Uterus (tissue), 4 donors: ENCODE data around the gene ARHGAP10. TPM values are rescaled to one million over a fixed set of nuclear protein-coding genes. Genes with fewer than 3 reads are reported as not detected.

Experiments used
- DNase-seq, 2 donors: peaks; one replicate each; pipeline ENCODE4 v3.0.0-alpha.2; 2019 to 2020
- H3K27ac ChIP-seq, 2 donors: fragments of 200-600 bp; sonication (generic); 1 replicate in 1 of 2; 2 replicates in 1 of 2; pipeline ENCODE4 v1.5.1; 2016 to 2018
- H3K27me3 ChIP-seq, 2 donors: fragments of 200-600 bp; sonication (generic); one replicate each; pipeline ENCODE4 v1.5.1; 2018 to 2019; ENCODE audit warnings: control low read depth in 1 of 2
- H3K36me3 ChIP-seq, 2 donors: fragments of 200-600 bp; sonication (generic); one replicate each; pipeline ENCODE4 v1.5.1; 2019; ENCODE audit warnings: control low read depth in 1 of 2
- H3K4me1 ChIP-seq, 2 donors: fragments of 200-600 bp; sonication (generic); one replicate each; pipeline ENCODE4 v1.5.1; 2018 to 2019; ENCODE audit warnings: control low read depth in 1 of 2
- H3K4me3 ChIP-seq, 2 donors: fragments of 200-600 bp; sonication (generic); 1 replicate in 1 of 2; 2 replicates in 1 of 2; pipeline ENCODE4 v1.5.1; 2018 to 2019; ENCODE audit warnings: mild to moderate bottlenecking in 1 of 2
- H3K9me3 ChIP-seq, 2 donors: fragments of 200-600 bp; sonication (generic); one replicate each; pipeline ENCODE4 v1.5.1; 2019; ENCODE audit warnings: control low read depth in 1 of 2
- POLR2A ChIP-seq, 2 donors: fragments of 450-650 bp; IDR thresholded peaks; one replicate each; pipeline ENCODE4 v1.6.1; 2016; ENCODE audit warnings: antibody characterized with exemption in 2 of 2, mild to moderate bottlenecking in 1 of 2, moderate library complexity in 1 of 2
- intact Hi-C: fragments of 100-400 bp; cut with DNase I; formaldehyde crosslinking; loops from one replicate; pipeline ENCODE4 v1.15.1; 2023; ENCODE audit warnings: low total_unique reads
- total RNA-seq, 4 donors: library from RNA; depleted of rRNA in 3 of 4; stranded (reverse); fragments of >200 nt in 3 of 4; gene quantifications; one replicate each; pipeline versions ENCODE4 v1.1.0 to v1.2.4, GENCODE V29; 2014 to 2023
- TF ChIP-seq, protein P1 (sequence below), 4 experiments: fragments of 200-600 bp in 2 of 4; fragments of 450-650 bp in 2 of 4; sonication (generic) in 2 of 4; IDR thresholded peaks; one replicate each; pipeline ENCODE4 v1.5.1; 2016 to 2019; ENCODE audit warnings: antibody characterized with exemption in 4 of 4, mild to moderate bottlenecking in 2 of 4, moderate library complexity in 1 of 4
- donor health status: DM: yes; HTN: yes; CAD: no.

ARHGAP10 gene
- total RNA-seq, 4 donors from 2014 or later: 25.1 to 94.4 (median 54.4) TPM

- H3K36me3 ChIP-seq: no peaks in the 10 kb centered on the region
- H3K4me3 ChIP-seq: no peak overlapping the region
- intact Hi-C loops: no loop called here
- no peaks in the 10 kb centered on the region for H3K27me3 ChIP-seq
- no peak overlapping the region for H3K27ac ChIP-seq
- DNase-seq: no peak
- H3K9me3 ChIP-seq: no peaks in the 10 kb centered on the region
- no peaks in the 10 kb centered on the region for H3K4me1 ChIP-seq
- TF ChIP-seq POLR2A (IDR thresholded peaks at IDR 0.05): no peak
- TF ChIP-seq, protein P1, sequence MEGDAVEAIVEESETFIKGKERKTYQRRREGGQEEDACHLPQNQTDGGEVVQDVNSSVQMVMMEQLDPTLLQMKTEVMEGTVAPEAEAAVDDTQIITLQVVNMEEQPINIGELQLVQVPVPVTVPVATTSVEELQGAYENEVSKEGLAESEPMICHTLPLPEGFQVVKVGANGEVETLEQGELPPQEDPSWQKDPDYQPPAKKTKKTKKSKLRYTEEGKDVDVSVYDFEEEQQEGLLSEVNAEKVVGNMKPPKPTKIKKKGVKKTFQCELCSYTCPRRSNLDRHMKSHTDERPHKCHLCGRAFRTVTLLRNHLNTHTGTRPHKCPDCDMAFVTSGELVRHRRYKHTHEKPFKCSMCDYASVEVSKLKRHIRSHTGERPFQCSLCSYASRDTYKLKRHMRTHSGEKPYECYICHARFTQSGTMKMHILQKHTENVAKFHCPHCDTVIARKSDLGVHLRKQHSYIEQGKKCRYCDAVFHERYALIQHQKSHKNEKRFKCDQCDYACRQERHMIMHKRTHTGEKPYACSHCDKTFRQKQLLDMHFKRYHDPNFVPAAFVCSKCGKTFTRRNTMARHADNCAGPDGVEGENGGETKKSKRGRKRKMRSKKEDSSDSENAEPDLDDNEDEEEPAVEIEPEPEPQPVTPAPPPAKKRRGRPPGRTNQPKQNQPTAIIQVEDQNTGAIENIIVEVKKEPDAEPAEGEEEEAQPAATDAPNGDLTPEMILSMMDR (IDR thresholded peaks at IDR 0.05): no peak
These were observed 252.9 kb downstream of the ARHGAP10 start for GRCh38 chr4:147984778-147985138.

GRCh38 chr4:147985376-147985775, 253.5 kb downstream of the ARHGAP10 start:
- H3K9me3 ChIP-seq: no peaks in the 10 kb centered on the region
- H3K4me3 ChIP-seq: no peak overlapping the region
- no peaks in the 10 kb centered on the region for H3K36me3 ChIP-seq
- no peaks in the 10 kb centered on the region for H3K4me1 ChIP-seq
- no peak for DNase-seq
- no peak overlapping the region for H3K27ac ChIP-seq
- H3K27me3 ChIP-seq: no peaks in the 10 kb centered on the region
- intact Hi-C loops: no loop called here
- TF ChIP-seq, protein P1 (IDR thresholded peaks at IDR 0.05): no peak
- TF ChIP-seq POLR2A (IDR thresholded peaks at IDR 0.05): no peak

DNA sequence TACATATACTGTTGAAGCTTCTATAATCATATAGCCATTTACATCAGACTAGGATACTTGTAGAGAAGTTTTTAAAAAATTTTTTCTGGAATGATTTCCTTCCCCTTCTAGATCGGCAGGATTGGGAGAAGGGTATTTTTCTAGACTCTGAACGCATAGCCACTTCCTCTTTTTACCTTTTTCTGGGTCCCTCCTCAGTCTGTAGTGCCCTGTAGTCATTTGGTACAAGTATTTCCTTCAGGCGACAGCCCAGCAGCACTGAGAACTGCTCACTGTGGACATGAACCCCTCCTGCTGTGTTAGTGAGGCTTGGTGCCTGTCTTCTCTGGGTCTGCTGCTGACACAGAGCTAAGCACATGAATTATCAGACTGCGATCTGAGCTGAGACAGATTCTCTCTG, 255.4 kb downstream of the ARHGAP10 start:
- no peak overlapping the region for H3K4me3 ChIP-seq
- no peaks in the 10 kb centered on the region for H3K36me3 ChIP-seq
- TF ChIP-seq, protein P1 (IDR thresholded peaks at IDR 0.05): no peak
- no peak for TF ChIP-seq POLR2A (IDR thresholded peaks at IDR 0.05)
- no peaks in the 10 kb centered on the region for H3K27me3 ChIP-seq
- no peaks in the 10 kb centered on the region for H3K4me1 ChIP-seq
- H3K9me3 ChIP-seq: no peaks in the 10 kb centered on the region
- no peak overlapping the region for H3K27ac ChIP-seq
- intact Hi-C loops: no loop called here
- DNase-seq: no peak

DNA sequence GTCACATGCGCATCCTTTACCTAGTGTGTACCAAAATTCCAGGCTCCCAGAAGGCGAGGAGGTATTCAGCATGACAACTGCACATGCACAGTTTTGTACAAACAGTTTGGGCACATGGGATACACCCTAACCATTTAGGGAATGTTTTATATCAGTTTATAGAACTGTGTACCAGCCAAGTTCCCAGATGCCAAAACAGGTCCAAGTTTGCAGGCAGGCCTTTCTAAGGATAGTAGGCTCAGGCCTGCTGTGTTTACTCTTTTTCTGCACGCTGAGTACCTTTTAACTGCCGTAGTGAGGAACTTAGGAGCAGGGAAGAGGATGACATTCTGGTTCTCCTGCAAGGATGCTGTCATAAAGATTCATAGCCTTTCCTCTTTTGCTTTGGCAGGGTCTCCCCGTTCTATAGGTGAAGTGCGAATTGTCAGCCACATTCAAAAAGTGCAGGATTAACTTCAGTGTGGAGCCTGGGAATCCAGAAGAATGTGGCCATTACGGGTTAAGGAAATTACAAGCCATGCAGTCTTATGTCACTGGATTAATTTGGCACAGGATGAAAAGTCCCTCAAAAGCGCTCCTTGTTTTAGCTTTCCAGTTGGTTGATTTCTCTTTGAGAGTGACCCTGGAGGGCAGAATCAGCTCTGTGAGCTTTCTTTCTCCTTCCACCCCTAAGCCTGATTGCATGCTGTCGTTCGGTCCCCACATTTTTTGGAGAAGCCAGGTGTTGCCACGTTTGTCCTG, 259.8 kb downstream of the ARHGAP10 start:
- DNase-seq: no peak
- Histone ChIP-seq H3K4me1 (no peaks in the 10 kb centered on the region), H3K36me3 (no peaks in the 10 kb centered on the region), H3K27me3 (no peaks in the 10 kb centered on the region), H3K9me3 (no peaks in the 10 kb centered on the region), H3K4me3 (no peak overlapping the region), H3K27ac (no peak overlapping the region)
- intact Hi-C loops: no loop called here
- TF ChIP-seq POLR2A (IDR thresholded peaks at IDR 0.05): no peak
- TF ChIP-seq, protein P1 (IDR thresholded peaks at IDR 0.05): no peak

- no peaks in the 10 kb centered on the region for H3K27me3 ChIP-seq
- H3K27ac ChIP-seq: no peak overlapping the region
- DNase-seq: no peak
- H3K4me1 ChIP-seq: no peaks in the 10 kb centered on the region
- TF ChIP-seq, protein P1 (IDR thresholded peaks at IDR 0.05): no peak
- no peak for TF ChIP-seq POLR2A (IDR thresholded peaks at IDR 0.05)
- no peak overlapping the region for H3K4me3 ChIP-seq
- intact Hi-C loops: no loop called here
- no peaks in the 10 kb centered on the region for H3K36me3 ChIP-seq
- no peaks in the 10 kb centered on the region for H3K9me3 ChIP-seq
These were observed 262.2 kb downstream of the ARHGAP10 start for GRCh38 chr4:147994076-147994475.
